Stomach smooth muscle (tissue), 2 donors: Measurements from ENCODE around the gene CLHC1.
A peak's percentile ranks its signal among the peaks of the same experiment; 100 is the strongest.

Experiments
- H3K27ac ChIP-seq: one replicate; pipeline ENCODE4 v1.7.0; 2013; ENCODE audit warnings: mild to moderate bottlenecking, low read length, inconsistent platforms
- H3K27me3 ChIP-seq, 2 donors: one replicate each; pipeline ENCODE4 v1.7.0; 2013; ENCODE audit warnings: low read length in 2 of 2; ENCODE audit not compliant: insufficient read depth in 2 of 2, control insufficient read depth in 1 of 2
- H3K36me3 ChIP-seq, 2 donors: one replicate each; pipeline ENCODE4 v1.7.0; 2013; ENCODE audit warnings: low read length in 2 of 2; ENCODE audit not compliant: control insufficient read depth in 2 of 2, insufficient read depth in 2 of 2
- H3K4me1 ChIP-seq: one replicate; pipeline ENCODE4 v1.7.0; 2013; ENCODE audit warnings: low read length; ENCODE audit not compliant: control insufficient read depth, insufficient read depth
- H3K4me3 ChIP-seq, 2 donors: one replicate each; pipeline ENCODE4 v1.7.0; 2013; ENCODE audit warnings: low read length in 2 of 2
- H3K9ac ChIP-seq, 2 donors: one replicate each; pipeline ENCODE4 v1.7.0; 2013; ENCODE audit warnings: low read length in 2 of 2, mild to moderate bottlenecking in 1 of 2
- H3K9me3 ChIP-seq, 2 donors: one replicate each; pipeline ENCODE4 v1.7.0; 2013; ENCODE audit warnings: low read length in 2 of 2; ENCODE audit not compliant: control insufficient read depth in 2 of 2
- donor health status: healthy.
- donor health status: Pancreatic carcinoma.

Gene CLHC1

DNA sequence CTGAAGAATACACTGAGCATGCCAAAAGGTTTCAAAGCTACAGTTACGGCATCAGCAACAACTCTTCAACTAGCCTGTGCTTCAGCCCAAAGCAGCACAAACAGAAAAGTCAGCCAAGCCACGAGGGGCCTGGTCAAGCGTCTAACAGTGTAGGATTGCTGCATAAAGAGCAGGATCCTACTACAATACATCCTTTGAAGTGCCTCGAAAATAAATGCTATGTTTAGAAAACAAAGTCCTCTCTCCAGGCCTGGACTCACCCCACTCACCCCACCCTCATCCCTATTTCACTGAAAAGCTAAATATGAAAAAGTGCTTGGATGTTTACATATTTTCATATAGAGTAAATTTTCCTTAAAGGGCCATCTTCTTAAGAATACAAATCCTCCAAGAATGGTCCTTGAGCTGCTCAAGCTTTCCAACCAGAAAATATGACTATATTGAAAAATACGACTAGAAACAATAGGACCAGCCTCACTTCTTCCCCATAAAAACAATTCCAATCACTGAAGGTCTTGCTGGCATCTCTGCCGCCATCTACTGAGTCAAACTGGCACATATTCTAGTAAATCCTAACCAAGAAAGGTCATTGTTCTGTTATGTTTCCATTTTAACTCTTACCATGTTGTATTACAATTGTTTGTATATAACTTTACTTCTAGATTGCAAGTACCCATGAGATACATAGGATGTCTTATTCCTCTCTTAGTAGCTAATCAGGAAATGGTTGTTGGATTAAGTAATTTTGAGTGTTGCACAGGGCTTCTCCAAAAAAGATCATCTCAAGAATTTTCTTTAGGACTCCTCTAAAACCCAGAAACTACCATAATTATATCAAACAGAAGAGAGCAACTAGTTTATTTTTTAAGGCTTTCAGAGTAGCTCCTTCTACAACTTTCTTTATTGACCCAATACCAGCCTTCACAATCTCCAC is 63.6 kb downstream of the CLHC1 start:
- Histone ChIP-seq H3K9ac (peak overlapping the region; percentile 7 to 10), H3K27me3 (no peaks in the 10 kb centered on the region), H3K9me3 (no peaks in the 10 kb centered on the region), H3K4me3 (peak overlapping the region; percentile 4 to 17), H3K36me3 (no peaks in the 10 kb centered on the region), H3K27ac (peak overlapping the region; percentile 71), H3K4me1 (peaks cover 20% of the 10 kb centered on the region)

- H3K27me3 ChIP-seq = no peaks in the 10 kb centered on the region
- H3K9ac ChIP-seq = no peak overlapping the region
- no peak overlapping the region for H3K4me3 ChIP-seq
- H3K36me3 ChIP-seq = no peaks in the 10 kb centered on the region
- H3K4me1 ChIP-seq = peaks cover 31% of the 10 kb centered on the region
- H3K27ac ChIP-seq = no peak overlapping the region
- H3K9me3 ChIP-seq = no peaks in the 10 kb centered on the region
Observed at GRCh38 chr2:55165626-55166025, 66.5 kb downstream of the CLHC1 start.

GRCh38 chr2:55164534-55165480 is 67.3 kb downstream of the CLHC1 start:
- H3K9me3 ChIP-seq = no peaks in the 10 kb centered on the region
- no peaks in the 10 kb centered on the region for H3K36me3 ChIP-seq
- no peak overlapping the region for H3K27ac ChIP-seq
- H3K27me3 ChIP-seq = no peaks in the 10 kb centered on the region
- no peak overlapping the region for H3K4me3 ChIP-seq
- no peak overlapping the region for H3K9ac ChIP-seq
- peaks cover 35% of the 10 kb centered on the region for H3K4me1 ChIP-seq

DNA sequence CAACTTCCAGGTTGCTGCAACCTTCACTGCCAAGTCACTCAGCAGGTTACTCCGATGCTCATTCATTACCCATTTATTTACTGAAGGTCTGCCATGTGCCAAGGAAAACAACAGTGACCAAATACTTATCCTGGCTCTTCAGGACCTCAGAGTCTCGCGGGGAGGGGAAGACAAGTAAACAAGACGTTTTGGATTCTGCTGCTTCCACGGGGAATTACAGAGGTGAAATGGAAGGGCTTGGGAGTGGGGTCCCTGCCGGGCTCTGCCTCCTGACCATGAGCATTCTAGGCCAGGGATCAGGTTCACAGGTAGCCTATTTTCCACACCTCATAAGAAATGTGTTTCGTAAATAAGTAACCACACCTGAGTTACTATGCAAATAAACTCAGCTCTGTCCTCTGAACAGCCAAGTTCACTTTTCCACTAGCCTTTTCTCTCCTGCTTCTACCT is 68.1 kb downstream of the CLHC1 start:
- Histone ChIP-seq H3K27ac (no peak overlapping the region), H3K4me1 (peaks cover 40% of the 10 kb centered on the region), H3K9ac (no peak overlapping the region), H3K36me3 (no peaks in the 10 kb centered on the region), H3K27me3 (no peaks in the 10 kb centered on the region), H3K9me3 (no peaks in the 10 kb centered on the region), H3K4me3 (no peak overlapping the region)

GRCh38 chr2:55163274-55163721 is 68.8 kb downstream of the CLHC1 start:
- H3K9ac ChIP-seq = no peak overlapping the region
- H3K36me3 ChIP-seq = no peaks in the 10 kb centered on the region
- peaks cover 43% of the 10 kb centered on the region for H3K4me1 ChIP-seq
- no peaks in the 10 kb centered on the region for H3K27me3 ChIP-seq
- peak overlapping the region in 1 of 2 donors; percentile 29 for H3K4me3 ChIP-seq
- no peaks in the 10 kb centered on the region for H3K9me3 ChIP-seq
- H3K27ac ChIP-seq = no peak overlapping the region

DNA sequence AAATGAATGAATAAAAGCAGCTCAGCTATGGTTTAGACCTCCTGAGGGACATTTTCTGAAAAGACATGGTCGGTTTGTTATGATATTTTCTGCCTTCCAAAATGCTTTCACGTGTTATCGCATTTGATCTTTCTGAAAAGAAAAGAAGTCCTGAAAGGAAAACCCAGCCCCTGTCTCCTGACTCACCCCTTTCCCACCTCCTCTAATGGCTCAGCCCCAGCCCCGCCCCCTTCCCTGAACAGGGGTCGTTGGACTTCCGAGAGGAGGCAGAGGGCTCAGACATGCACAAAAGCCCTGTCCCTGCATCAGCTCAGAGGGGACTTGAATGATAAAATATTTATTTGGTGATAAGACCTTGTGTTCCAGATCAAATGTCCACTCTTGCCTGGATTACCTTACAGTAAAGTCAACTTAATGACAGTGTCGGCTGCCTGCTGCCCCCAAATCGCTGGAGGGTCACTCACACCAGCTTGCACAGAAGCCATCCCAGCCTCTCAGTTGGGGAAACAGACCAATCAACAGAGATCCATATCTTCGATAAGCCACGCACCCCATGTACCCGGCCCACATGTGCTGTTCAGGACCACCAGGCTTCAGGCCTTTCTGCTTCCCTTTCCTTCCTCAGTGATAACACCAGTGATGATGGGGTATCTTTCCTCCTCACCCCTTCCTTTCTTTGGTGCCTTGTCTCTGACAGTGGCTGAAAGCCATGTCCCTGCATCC is 69.6 kb downstream of the CLHC1 start:
- Histone ChIP-seq H3K9ac (no peak overlapping the region), H3K36me3 (no peaks in the 10 kb centered on the region), H3K27ac (no peak overlapping the region), H3K27me3 (no peaks in the 10 kb centered on the region), H3K4me1 (peaks cover 43% of the 10 kb centered on the region), H3K4me3 (no peak overlapping the region), H3K9me3 (no peaks in the 10 kb centered on the region)

GRCh38 chr2:55161295-55162210 is 70.5 kb downstream of the CLHC1 start:
- peaks cover 48% of the 10 kb centered on the region for H3K4me1 ChIP-seq
- no peaks in the 10 kb centered on the region for H3K36me3 ChIP-seq
- no peak overlapping the region for H3K9ac ChIP-seq
- no peak overlapping the region for H3K4me3 ChIP-seq
- no peaks in the 10 kb centered on the region for H3K9me3 ChIP-seq
- no peak overlapping the region for H3K27ac ChIP-seq
- H3K27me3 ChIP-seq = no peaks in the 10 kb centered on the region

GRCh38 chr2:55160422-55160821 is 71.7 kb downstream of the CLHC1 start:
- Histone ChIP-seq H3K4me3 (no peak overlapping the region), H3K9me3 (no peaks in the 10 kb centered on the region), H3K36me3 (no peaks in the 10 kb centered on the region), H3K27me3 (no peaks in the 10 kb centered on the region), H3K4me1 (peaks cover 48% of the 10 kb centered on the region), H3K27ac (no peak overlapping the region), H3K9ac (no peak overlapping the region)

- H3K9ac ChIP-seq = no peak overlapping the region
- H3K27ac ChIP-seq = no peak overlapping the region
- no peaks in the 10 kb centered on the region for H3K36me3 ChIP-seq
- no peaks in the 10 kb centered on the region for H3K9me3 ChIP-seq
- peaks cover 54% of the 10 kb centered on the region for H3K4me1 ChIP-seq
- H3K27me3 ChIP-seq = no peaks in the 10 kb centered on the region
- H3K4me3 ChIP-seq = no peak overlapping the region
Observed at GRCh38 chr2:55159752-55160151, 72.3 kb downstream of the CLHC1 start.
